NCI-H2029 treated with DMSO at 0.1 percent for 48 hours (cell line): ENCODE measurements around the gene CALM1.
A peak's percentile ranks its signal among the peaks of the same experiment; 100 is the strongest.

Source experiments
- DNase-seq: peaks from one replicate; lab custom pipeline; 2025; lab: John Stamatoyannopoulos, UW

CALM1 gene

GRCh38 chr14:90409209-90409730 is 12.4 kb downstream of the CALM1 start:
- no peak for DNase-seq

DNA sequence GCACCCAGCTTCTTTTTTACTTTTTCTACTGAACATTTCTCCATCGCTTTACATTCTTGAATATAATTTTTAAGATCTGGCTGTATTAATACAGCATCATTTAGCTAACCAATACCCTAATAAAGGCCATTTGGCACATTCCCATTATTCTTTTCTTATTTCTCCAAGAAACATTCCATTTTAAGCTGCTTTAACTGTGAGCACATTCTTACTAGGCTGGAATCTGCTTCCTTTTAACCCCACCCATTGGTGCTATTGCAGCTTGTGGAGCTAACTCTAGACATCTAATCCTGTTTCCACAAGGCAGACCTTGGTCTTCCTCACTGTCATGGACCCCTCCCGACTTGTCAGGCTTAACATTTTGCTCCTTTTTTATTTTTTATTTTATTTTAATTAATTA is 15.2 kb downstream of the CALM1 start:
- no peak for DNase-seq

- DNase-seq, result no peak
Observed at GRCh38 chr14:90416720-90417119, 19.9 kb downstream of the CALM1 start.

DNA sequence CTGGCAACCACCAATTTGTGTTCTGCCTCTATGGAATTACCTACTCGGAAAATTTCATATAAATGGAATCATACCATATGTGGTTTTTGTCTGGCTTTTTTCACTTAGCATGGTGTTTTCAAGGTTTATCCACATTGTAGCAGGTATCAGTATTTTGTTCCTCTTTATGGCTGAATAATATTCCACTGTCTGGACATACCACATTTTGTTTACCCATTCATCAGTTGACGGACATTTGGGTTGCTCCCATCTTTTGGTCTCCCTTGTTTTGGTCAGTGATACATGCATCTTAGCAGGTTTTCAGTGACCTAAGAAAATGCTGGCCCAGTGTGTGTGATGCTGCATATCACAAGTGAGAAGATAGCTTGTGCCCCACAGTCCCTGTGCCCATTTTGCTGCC is 21.2 kb downstream of the CALM1 start:
- DNase-seq, result no peak

GRCh38 chr14:90419200-90419599 is 22.4 kb downstream of the CALM1 start:
- no peak for DNase-seq

- DNase-seq, result no peak
Observed at GRCh38 chr14:90421001-90421631, 24.3 kb downstream of the CALM1 start.

- DNase-seq, result no peak
Observed at GRCh38 chr14:90421632-90422020, 24.8 kb downstream of the CALM1 start.

DNA sequence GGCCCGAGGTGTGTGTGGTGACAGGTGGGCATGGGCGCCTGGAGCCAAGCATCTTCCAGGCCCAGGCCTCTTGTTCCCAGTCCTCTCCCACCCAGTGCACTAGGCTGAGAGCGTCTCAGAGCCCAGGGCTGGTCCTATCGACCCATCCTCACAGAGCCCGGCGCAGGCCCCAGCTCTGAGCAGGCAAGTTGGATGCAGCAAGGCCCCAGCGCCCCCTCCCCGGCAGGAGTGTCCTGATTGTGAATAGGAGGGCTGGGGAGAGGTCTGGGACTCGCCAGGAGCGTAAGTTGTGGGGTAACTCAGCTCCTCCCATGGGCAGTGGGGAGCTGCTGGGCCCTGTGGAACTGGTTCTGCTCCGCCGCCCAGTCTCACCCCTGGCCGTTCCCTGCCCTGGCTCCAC is 26.3 kb downstream of the CALM1 start:
- DNase-seq, result no peak

DNA sequence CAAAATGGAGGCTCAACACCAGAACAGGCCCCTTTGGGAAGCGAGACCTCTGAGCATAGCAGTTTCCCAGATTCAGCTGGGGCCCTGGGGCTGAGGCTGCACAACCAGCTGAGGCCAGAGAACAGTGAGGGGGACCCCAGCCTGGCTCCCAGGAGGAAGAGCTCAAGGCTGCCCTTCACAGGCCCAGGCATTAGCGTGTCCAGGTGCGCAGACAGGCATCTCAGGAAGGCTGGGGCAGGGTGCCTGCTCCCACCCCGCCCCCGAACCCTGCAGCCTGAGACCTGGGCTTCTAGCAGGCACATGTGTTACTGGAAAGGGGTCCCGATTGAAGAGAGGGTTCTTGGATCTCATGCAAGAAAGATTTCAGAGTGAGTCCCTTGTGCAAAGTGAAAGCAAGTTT is 27.2 kb downstream of the CALM1 start:
- DNase-seq, result no peak

DNA sequence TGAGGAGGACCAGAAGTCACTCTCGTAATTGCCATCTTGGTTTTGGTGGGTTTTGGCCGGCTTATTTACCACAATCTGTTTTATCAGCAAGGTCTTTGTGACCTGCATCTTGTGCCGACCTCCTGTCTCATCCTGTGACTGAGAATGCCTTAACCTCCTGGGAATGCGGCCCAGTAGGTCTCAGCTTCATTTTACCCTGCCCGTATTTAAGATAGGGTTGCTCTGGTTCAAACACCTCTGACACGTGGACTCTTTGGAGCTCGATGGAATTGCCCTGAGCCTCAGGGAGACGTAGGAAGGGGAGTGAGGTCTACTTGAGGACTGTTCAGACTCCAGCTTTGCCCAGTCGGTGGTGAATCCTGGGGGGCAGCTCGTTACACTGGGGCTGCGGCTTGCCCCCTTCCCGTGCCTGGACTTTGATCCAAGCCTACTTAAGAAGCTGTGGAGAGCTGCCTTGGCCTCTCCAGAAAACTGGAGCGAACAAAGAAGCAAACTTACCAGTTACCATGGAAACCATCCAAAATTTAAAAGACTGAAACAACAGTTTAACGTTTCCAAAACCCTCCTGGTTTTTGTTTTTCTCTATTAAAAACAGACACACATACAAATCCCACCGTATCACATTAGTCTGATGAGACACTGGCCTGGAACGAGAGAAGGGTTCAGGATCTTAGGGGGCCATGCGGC is 28.0 kb downstream of the CALM1 start:
- no peak for DNase-seq

- DNase-seq, result no peak
Observed at GRCh38 chr14:90425373-90425879, 28.6 kb downstream of the CALM1 start.

- no peak for DNase-seq
Observed at GRCh38 chr14:90426031-90426540, 29.3 kb downstream of the CALM1 start.

GRCh38 chr14:90426663-90427062 is 29.8 kb downstream of the CALM1 start:
- DNase-seq, result peak; percentile 13

DNA sequence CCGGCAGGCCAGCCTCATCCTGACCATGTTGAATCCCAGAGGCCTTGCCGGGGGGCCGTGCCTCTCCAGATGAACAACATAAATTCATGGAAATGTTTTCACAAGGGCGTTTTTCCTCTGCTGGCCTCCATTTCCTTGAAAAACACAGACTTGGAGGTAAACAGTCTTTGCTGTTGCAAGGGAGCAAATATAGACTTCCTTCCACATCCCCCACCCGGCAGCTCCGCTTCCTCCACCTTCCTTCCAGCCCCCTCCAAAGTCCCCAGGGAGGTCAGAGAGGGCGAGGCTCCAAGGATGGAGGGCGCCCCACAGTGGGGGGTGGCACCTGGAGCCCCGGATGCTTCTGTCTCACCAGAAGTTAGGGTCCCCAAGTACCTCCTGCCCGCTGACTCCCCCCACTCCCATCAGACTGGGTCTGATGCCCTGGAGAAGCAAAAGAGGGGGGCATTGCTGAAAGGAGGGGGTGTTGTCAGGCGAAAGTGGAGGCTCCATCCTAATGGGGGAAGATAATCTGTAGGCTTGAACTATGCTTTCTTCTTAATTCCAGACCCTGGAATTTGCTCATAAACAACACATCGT is 31.1 kb downstream of the CALM1 start:
- DNase-seq, result no peak

- no peak for DNase-seq
Observed at GRCh38 chr14:90428676-90429075, 31.8 kb downstream of the CALM1 start.

GRCh38 chr14:90429236-90429635 is 32.4 kb downstream of the CALM1 start:
- DNase-seq, result no peak

GRCh38 chr14:90429754-90430153 is 32.9 kb downstream of the CALM1 start:
- DNase-seq, result no peak

DNA sequence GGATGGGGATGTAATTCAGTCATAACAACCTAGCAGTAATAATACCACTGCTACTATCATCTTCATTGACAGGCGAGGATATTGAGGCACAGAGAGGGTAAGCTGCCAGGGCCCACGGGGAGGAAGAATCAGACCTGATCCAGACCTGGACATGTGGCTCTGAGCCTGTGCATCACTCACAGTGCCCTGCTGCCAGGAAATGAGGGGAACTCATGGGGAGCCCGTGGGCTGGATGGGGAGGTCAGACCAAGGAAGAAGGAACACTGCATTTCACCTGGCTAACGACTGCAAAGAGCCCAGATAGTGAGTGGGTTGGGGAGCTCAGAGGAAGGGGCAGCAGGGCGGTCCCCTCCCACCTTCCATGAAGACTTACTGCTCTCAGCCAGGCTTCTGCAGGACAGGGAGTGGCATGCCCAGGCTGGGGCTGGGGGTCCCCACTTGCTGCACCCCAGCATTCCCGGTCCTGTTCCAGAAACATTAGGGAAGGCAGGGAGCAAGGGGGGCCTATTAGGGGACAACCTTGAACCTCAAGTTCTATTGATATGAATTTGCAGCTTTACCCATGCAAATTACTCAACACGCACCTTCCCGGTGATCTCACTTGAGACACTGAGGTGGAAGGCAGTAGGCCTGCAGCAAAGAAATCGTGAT is 37.7 kb downstream of the CALM1 start:
- no peak for DNase-seq

GRCh38 chr14:90438841-90439240 is 42.0 kb downstream of the CALM1 start:
- DNase-seq, result no peak

GRCh38 chr14:90440021-90440451 is 43.2 kb downstream of the CALM1 start:
- no peak for DNase-seq

DNA sequence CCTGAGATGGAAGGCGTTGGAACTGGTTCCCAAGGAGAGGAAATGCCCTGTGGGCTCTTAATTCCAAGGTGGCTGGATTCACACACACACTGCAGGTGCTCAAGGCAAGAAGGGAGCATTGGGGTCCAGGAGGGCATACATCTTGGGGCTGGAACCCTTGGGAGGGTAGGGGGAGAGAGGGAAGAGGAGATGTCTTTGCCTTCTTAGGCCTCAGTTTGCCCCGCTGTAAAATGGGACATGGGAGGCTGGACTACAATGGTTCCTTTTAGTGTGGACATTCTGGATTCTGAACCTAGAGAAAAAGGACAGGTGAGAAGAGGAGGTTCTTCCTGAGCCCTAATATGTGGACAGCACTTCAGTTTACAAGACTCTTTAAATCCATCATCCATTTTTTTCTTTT is 43.8 kb downstream of the CALM1 start:
- DNase-seq, result no peak

- no peak for DNase-seq
Observed at GRCh38 chr14:90442388-90442787, 45.6 kb downstream of the CALM1 start.
